Measurements from ENCODE around the gene TGFA.

The TGFA gene

DNA sequence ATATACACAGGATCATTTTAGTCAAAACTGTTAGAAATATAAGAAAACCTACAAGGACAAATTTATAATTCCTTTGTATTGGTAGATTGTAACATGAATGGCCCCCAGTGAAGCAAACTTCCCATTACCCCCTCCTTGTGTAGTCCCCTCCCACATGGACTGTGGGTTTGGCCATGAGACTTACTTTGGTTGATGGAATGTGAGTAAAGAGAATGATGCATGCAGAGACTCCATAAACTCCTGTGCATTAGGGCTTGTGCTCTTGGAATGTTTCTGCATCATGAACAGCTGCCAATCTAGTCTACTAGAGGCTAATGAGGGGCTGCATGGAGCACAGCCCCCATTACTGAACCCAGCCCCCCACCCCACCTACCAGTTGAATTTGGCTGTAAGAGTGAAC, 8.3 kb upstream of the TGFA start:
- Histone ChIP-seq H3K27ac (ENCODE audit: extremely low read depth, low read depth, low read length) (no peak overlapping the region), H3K4me1 (ENCODE audit: control insufficient read depth, insufficient read depth, low read length) (no peaks in the 10 kb centered on the region), H3K9me3 (ENCODE audit: control insufficient read depth, insufficient read depth, low read depth, low read length) (no peaks in the 10 kb centered on the region), H3K36me3 (ENCODE audit: control insufficient read depth in 2 of 2, insufficient read depth in 1 of 2, low read length in 2 of 2) (no peaks in the 10 kb centered on the region), H3K4me3 (ENCODE audit: low read depth, low read length) (no peak overlapping the region)
- TF ChIP-seq ZNF791 (tag by site-specific recombination; IDR thresholded peaks at IDR 0.05): no peak
- no peak for TF ChIP-seq ZNF623 (tag by site-specific recombination; IDR thresholded peaks at IDR 0.05)
- 0 out of 2 replicates have a peak, but pooled peaks have one; percentile 30 for TF ChIP-seq GLIS1 (tag by site-specific recombination; IDR thresholded peaks at IDR 0.05)
- TF ChIP-seq ZSCAN23 (tag by site-specific recombination; IDR thresholded peaks at IDR 0.05): no peak
- no peak for TF ChIP-seq MEIS1 (CRISPR knock-in tag; IDR thresholded peaks at IDR 0.05; ENCODE audit: borderline replicate concordance)
- TF ChIP-seq ZNF19 (tag by site-specific recombination; IDR thresholded peaks at IDR 0.05; ENCODE audit: low read depth): no peak
- POLR2A ChIA-PET: no interaction called here
- CTCF ChIA-PET: no interaction called here

DNA sequence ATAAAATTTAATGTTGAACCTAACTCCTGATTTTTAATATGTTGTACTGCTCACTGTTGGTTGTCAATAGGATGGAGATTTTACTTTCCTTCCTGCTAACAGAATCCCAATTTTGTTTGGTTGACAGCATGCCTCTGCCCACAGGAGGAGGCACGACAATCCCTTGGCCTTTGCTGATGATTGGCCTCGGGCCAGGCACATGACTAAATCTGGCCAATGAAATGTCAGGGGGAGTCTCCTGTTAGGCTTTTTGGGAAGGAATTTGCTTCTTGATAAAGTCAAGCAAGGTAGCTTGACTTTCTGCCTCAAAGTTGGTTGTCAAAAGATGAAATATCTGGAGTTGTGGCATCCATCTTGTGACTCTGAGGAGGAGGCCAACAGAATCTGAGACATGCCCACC, 6.8 kb upstream of the TGFA start:
- Histone ChIP-seq H3K4me1 (ENCODE audit: control insufficient read depth, insufficient read depth, low read length) (no peaks in the 10 kb centered on the region), H3K27ac (ENCODE audit: extremely low read depth, low read depth, low read length) (no peak overlapping the region), H3K36me3 (ENCODE audit: control insufficient read depth in 2 of 2, insufficient read depth in 1 of 2, low read length in 2 of 2) (no peaks in the 10 kb centered on the region), H3K4me3 (ENCODE audit: low read depth, low read length) (no peak overlapping the region), H3K9me3 (ENCODE audit: control insufficient read depth, insufficient read depth, low read depth, low read length) (no peaks in the 10 kb centered on the region)
- TF ChIP-seq ZNF785 (tag by site-specific recombination; IDR thresholded peaks at IDR 0.05) (no peak), ZNF791 (tag by site-specific recombination; IDR thresholded peaks at IDR 0.05) (no peak), ZNF155 (tag by site-specific recombination; IDR thresholded peaks at IDR 0.05) (no peak), ZNF416 (tag by site-specific recombination; IDR thresholded peaks at IDR 0.05) (no peak), ZNF585B (tag by site-specific recombination; IDR thresholded peaks at IDR 0.05) (no peak), MEIS1 (CRISPR knock-in tag; IDR thresholded peaks at IDR 0.05; ENCODE audit: borderline replicate concordance) (no peak), ZEB2 (tag by site-specific recombination; IDR thresholded peaks at IDR 0.05) (no peak), ZNF146 (tag by site-specific recombination; IDR thresholded peaks at IDR 0.05) (no peak), ZNF792 (tag by site-specific recombination; IDR thresholded peaks at IDR 0.05) (no peak)
- TF ChIP-seq, protein P1, sequence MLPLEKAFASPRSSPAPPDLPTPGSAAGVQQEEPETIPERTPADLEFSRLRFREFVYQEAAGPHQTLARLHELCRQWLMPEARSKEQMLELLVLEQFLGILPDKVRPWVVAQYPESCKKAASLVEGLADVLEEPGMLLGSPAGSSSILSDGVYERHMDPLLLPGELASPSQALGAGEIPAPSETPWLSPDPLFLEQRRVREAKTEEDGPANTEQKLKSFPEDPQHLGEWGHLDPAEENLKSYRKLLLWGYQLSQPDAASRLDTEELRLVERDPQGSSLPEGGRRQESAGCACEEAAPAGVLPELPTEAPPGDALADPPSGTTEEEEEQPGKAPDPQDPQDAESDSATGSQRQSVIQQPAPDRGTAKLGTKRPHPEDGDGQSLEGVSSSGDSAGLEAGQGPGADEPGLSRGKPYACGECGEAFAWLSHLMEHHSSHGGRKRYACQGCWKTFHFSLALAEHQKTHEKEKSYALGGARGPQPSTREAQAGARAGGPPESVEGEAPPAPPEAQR (tag by site-specific recombination; IDR thresholded peaks at IDR 0.05): no peak
- CTCF ChIA-PET: interaction anchor here (0.6 kb wide), 1 partner anchor 59 kb away, joined by 3 read pairs; no protein-coding TSS in a partner anchor
- POLR2A ChIA-PET: no interaction called here

DNA sequence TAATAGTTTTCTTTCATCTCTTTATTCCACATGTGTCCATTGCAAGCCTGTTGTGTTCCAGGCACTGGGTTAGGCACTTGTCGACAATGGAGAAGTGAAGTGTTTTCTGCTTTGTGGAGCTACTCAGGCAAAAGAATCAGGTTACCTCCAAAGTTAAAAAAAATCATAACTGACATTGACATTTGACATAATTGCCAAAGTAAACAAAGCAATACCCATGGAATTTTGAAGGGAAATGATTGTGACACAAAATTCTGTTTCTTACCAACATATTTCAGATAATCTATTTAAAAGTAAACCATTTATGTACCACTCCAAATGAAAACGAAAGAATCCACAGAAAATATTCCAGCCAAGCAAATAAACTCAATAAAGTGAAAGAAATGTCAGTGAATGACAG, 6.4 kb upstream of the TGFA start:
- POLR2A ChIA-PET: no interaction called here
- CTCF ChIA-PET: interaction anchor here (0.6 kb wide), 1 partner anchor 59 kb away, joined by 3 read pairs; no protein-coding TSS in a partner anchor
- 0 out of 2 replicates have a peak, but pooled peaks have one; percentile 23 for TF ChIP-seq SCRT2 (tag by site-specific recombination; IDR thresholded peaks at IDR 0.05)
- TF ChIP-seq, protein P2, sequence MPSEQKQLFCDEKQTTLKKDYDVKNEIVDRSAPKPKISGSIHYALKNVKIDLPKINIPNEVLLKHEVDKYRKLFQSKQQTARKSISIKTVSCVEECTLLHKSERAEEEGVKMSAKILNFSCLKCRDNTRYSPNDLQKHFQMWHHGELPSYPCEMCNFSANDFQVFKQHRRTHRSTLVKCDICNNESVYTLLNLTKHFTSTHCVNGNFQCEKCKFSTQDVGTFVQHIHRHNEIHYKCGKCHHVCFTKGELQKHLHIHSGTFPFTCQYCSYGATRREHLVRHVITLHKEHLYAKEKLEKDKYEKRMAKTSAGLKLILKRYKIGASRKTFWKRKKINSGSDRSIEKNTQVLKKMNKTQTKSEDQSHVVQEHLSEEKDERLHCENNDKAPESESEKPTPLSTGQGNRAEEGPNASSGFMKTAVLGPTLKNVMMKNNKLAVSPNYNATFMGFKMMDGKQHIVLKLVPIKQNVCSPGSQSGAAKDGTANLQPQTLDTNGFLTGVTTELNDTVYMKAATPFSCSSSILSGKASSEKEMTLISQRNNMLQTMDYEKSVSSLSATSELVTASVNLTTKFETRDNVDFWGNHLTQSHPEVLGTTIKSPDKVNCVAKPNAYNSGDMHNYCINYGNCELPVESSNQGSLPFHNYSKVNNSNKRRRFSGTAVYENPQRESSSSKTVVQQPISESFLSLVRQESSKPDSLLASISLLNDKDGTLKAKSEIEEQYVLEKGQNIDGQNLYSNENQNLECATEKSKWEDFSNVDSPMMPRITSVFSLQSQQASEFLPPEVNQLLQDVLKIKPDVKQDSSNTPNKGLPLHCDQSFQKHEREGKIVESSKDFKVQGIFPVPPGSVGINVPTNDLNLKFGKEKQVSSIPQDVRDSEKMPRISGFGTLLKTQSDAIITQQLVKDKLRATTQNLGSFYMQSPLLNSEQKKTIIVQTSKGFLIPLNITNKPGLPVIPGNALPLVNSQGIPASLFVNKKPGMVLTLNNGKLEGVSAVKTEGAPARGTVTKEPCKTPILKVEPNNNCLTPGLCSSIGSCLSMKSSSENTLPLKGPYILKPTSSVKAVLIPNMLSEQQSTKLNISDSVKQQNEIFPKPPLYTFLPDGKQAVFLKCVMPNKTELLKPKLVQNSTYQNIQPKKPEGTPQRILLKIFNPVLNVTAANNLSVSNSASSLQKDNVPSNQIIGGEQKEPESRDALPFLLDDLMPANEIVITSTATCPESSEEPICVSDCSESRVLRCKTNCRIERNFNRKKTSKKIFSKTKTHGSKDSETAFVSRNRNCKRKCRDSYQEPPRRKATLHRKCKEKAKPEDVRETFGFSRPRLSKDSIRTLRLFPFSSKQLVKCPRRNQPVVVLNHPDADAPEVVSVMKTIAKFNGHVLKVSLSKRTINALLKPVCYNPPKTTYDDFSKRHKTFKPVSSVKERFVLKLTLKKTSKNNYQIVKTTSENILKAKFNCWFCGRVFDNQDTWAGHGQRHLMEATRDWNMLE (tag by site-specific recombination; conservative IDR thresholded peaks at IDR 0.05; ENCODE audit: low read depth): no peak

More for the DNA sequence above, 6.4 kb upstream of the TGFA start:
- H3K4me1 ChIP-seq (ENCODE audit: control insufficient read depth, insufficient read depth, low read length): no peaks in the 10 kb centered on the region
- H3K36me3 ChIP-seq (ENCODE audit: control insufficient read depth in 2 of 2, insufficient read depth in 1 of 2, low read length in 2 of 2): no peaks in the 10 kb centered on the region
- no peaks in the 10 kb centered on the region for H3K9me3 ChIP-seq (ENCODE audit: control insufficient read depth, insufficient read depth, low read depth, low read length)
- H3K27ac ChIP-seq (ENCODE audit: extremely low read depth, low read depth, low read length): no peak overlapping the region
- no peak overlapping the region for H3K4me3 ChIP-seq (ENCODE audit: low read depth, low read length)

Data from HEK293 (cell line).